HepG2 (cell line): ENCODE data around the gene STRA6. TPM values are rescaled to one million over a fixed set of nuclear protein-coding genes. Genes with fewer than 3 reads are reported as not detected.

Experiments used
- ATAC-seq: fragments of 200-7000 bp; cut with Tn5 transposase; 3 replicates; pipeline ENCODE4 v1.9.1; 2020; ENCODE audit warnings: mild to moderate bottlenecking, moderate library complexity
- BruUV-seq: library from RNA; stranded (reverse); fragments of 400-500 nt; replicated peaks from 2 replicates; lab custom pipeline; 2021; lab: Mats Ljungman, UMichigan
- CTCF ChIA-PET: fragments of 300-600 bp; formaldehyde crosslinking; extraction: SDS; loops from one replicate; lab custom pipeline; 2021; ENCODE audit warnings: low total read pairs, inconsistent platforms, low intra/inter-chr PET ratio; lab: Yijun Ruan, JAX
- POLR2A ChIA-PET: fragments of 350-600 bp; sonication (Branson Sonifier 250); formaldehyde crosslinking; loops from one replicate; lab custom pipeline; 2020; ENCODE audit warnings: antibody characterized with exemption, inconsistent platforms; lab: Yijun Ruan, JAX
- DNase-seq: peaks from one replicate; pipeline ENCODE4 v3.0.0-alpha.2; 2015; ENCODE audit warnings: low spot score
- FAIRE-seq: peaks from 3 replicates; lab custom pipeline; 2011; peaks lifted over from hg19 to GRCh38; lab: Jason Lieb, UNC
- H2AFZ ChIP-seq: one replicate; pipeline ENCODE4 v1.6.1; 2011; ENCODE audit warnings: low read length, inconsistent platforms
- H3K27ac ChIP-seq: fragments of 300-600 bp; 3 replicates; pipeline ENCODE4 v1.8.0; 2011; ENCODE audit warnings: mixed run types, mild to moderate bottlenecking, mixed read lengths, low read length, inconsistent platforms; ENCODE audit not compliant: insufficient read depth; ENCODE audit errors: extremely low read length
- H3K27me3 ChIP-seq, 2 experiments: fragments of 200-600 bp in 1 of 2; 2 replicates in 1 of 2; 3 replicates in 1 of 2; pipeline versions ENCODE4 v1.6.0 to v1.8.0; 2011; ENCODE audit warnings: low read length in 2 of 2, mild to moderate bottlenecking in 2 of 2, moderate library complexity in 2 of 2, inconsistent platforms in 1 of 2; ENCODE audit not compliant: insufficient read depth in 2 of 2, control insufficient read depth in 1 of 2
- H3K36me3 ChIP-seq, 2 experiments: fragments of 200-600 bp in 1 of 2; replicated peaks in 1 of 2; 2 replicates in 1 of 2; 3 replicates in 1 of 2; pipeline versions ENCODE4 v1.5.1 to v1.8.0; 2011; ENCODE audit warnings: low read length in 2 of 2, inconsistent platforms in 1 of 2; ENCODE audit not compliant: insufficient read depth in 2 of 2, control insufficient read depth in 1 of 2
- H3K4me1 ChIP-seq: 2 replicates; pipeline ENCODE4 v1.5.1; 2012; ENCODE audit warnings: low read length, inconsistent platforms; ENCODE audit not compliant: insufficient read depth
- H3K4me2 ChIP-seq: 2 replicates; pipeline ENCODE4 v1.6.0; 2011; ENCODE audit warnings: low read depth, low read length, inconsistent platforms
- H3K4me3 ChIP-seq, 3 experiments: fragments of 200-600 bp in 1 of 3; sonication (generic), shearing (Covaris generic) in 1 of 3; replicated peaks in 1 of 3; 2 replicates each; pipeline ENCODE4 v1.5.1; 2011 to 2016; ENCODE audit warnings: low read length in 3 of 3, inconsistent platforms in 2 of 3, low read depth in 2 of 3, mild to moderate bottlenecking in 2 of 3, control low read depth in 1 of 3, mixed read lengths in 1 of 3; ENCODE audit not compliant: insufficient read depth in 1 of 3
- H3K79me2 ChIP-seq: one replicate; pipeline ENCODE4 v1.6.1; 2011; ENCODE audit warnings: low read length, inconsistent platforms; ENCODE audit not compliant: insufficient read depth
- H3K9ac ChIP-seq: 2 replicates; pipeline ENCODE4 v1.6.0; 2011; ENCODE audit warnings: mild to moderate bottlenecking, low read depth, low read length, inconsistent platforms; ENCODE audit not compliant: insufficient read depth
- H3K9me3 ChIP-seq: 2 replicates; pipeline ENCODE4 v1.5.1; 2012; ENCODE audit warnings: mild to moderate bottlenecking, low read length
- H4K20me1 ChIP-seq: 2 replicates; pipeline ENCODE4 v1.6.0; 2011; ENCODE audit warnings: inconsistent platforms, mild to moderate bottlenecking, low read length, moderate library complexity; ENCODE audit not compliant: insufficient read depth
- HOXA7 ChIP-seq: sonication (generic); formaldehyde crosslinking; IDR thresholded peaks from 2 replicates; pipeline ENCODE4 v1.8.1; 2022; ENCODE audit warnings: mild to moderate bottlenecking, missing genetic modification reagents, moderate library complexity
- MBD4 ChIP-seq: IDR thresholded peaks from 2 replicates; pipeline ENCODE4 v1.6.1; 2012; ENCODE audit warnings: low read length, inconsistent platforms, borderline replicate concordance
- MTA1 ChIP-seq: sonication (generic); formaldehyde crosslinking; IDR thresholded peaks from 2 replicates; pipeline ENCODE4 v1.4.0; 2020; ENCODE audit warnings: missing genetic modification reagents, mild to moderate bottlenecking, borderline replicate concordance
- NPAS2 ChIP-seq: sonication (generic); formaldehyde crosslinking; IDR thresholded peaks from 2 replicates; pipeline ENCODE4 v1.8.0; 2022; ENCODE audit warnings: mild to moderate bottlenecking, missing genetic modification reagents, borderline replicate concordance
- TCF7L2 ChIP-seq: IDR thresholded peaks from 2 replicates; pipeline ENCODE4 v1.6.1; 2011; ENCODE audit warnings: mild to moderate bottlenecking, low read depth, low read length, moderate library complexity
- U2AF1 ChIP-seq: fragments of 200-400 bp; formaldehyde crosslinking; optimal IDR thresholded peaks from 2 replicates; pipeline ENCODE3; 2017; ENCODE audit warnings: mild to moderate bottlenecking, low read depth, low read length
- ZNF317 ChIP-seq: sonication (generic); formaldehyde crosslinking; IDR thresholded peaks from 2 replicates; pipeline ENCODE4 v1.5.0; 2020; ENCODE audit warnings: mild to moderate bottlenecking, missing genetic modification reagents
- ZNF790 ChIP-seq: sonication (generic); formaldehyde crosslinking; IDR thresholded peaks from 2 replicates; pipeline ENCODE4 v1.8.0; 2022; ENCODE audit warnings: missing genetic modification reagents, mild to moderate bottlenecking, borderline replicate concordance
- ZNF850 ChIP-seq: sonication (generic); formaldehyde crosslinking; conservative IDR thresholded peaks from 2 replicates; pipeline ENCODE4 v1.9.0; 2021; ENCODE audit warnings: mild to moderate bottlenecking, missing genetic modification reagents
- WGBS: methylation state at CpG from one replicate; pipeline ENCODE4 v1.1.6; 2017; ENCODE audit warnings: low lambda C conversion rate; 5-methylcytosine and 5-hydroxymethylcytosine counted together
- in situ Hi-C: cut with HindIII; loops from 2 replicates; pipeline ENCODE4 v1.10.0; 2017; ENCODE audit warnings: low pct_unique_long_range_greater_than_20kb; ENCODE audit not compliant: extremely low pct_ligation_motif_present
- intact Hi-C: fragments of 100-400 bp; cut with micrococcal nuclease; formaldehyde crosslinking; loops from one replicate; pipeline ENCODE4 v1.10.0; 2022; ENCODE audit not compliant: unreplicated experiment
- polyA plus RNA-seq, 8 experiments: library from polyadenylated mRNA; depleted of rRNA in 3 of 8; stranded (reverse) in 7 of 8; unstranded in 1 of 8; fragments of >200 nt; fragmentation: Illumina TruSeq in 4 of 8; extraction: Trizol in 4 of 8; gene quantifications; 2 replicates each; pipeline versions ENCODE4 v1.2.1 to v1.2.3, GENCODE V29; 2011 to 2016; ENCODE audit warnings: low read depth in 4 of 8, missing spikeins in 1 of 8, mixed read lengths in 1 of 8; ENCODE audit not compliant: insufficient read depth in 1 of 8
- total RNA-seq, 5 experiments: library from RNA; depleted of rRNA; stranded (reverse); fragments of >200 nt; fragmentation: Illumina TruSeq; extraction: Trizol; gene quantifications; 2 replicates each; pipeline ENCODE4 v1.2.3, GENCODE V29; 2016; ENCODE audit warnings: low read depth in 1 of 5
- TF ChIP-seq, protein P1 (sequence below): sonication (generic); formaldehyde crosslinking; IDR thresholded peaks from 2 replicates; pipeline ENCODE4 v1.5.0; 2020; ENCODE audit warnings: mild to moderate bottlenecking, missing genetic modification reagents

Gene STRA6
- total and polyA plus RNA-seq, 2 of the 13 experiments (the other 11 are each of a cell fraction or from before 2014, with no cell fraction given), result 1.6 to 2.1 TPM

DNA sequence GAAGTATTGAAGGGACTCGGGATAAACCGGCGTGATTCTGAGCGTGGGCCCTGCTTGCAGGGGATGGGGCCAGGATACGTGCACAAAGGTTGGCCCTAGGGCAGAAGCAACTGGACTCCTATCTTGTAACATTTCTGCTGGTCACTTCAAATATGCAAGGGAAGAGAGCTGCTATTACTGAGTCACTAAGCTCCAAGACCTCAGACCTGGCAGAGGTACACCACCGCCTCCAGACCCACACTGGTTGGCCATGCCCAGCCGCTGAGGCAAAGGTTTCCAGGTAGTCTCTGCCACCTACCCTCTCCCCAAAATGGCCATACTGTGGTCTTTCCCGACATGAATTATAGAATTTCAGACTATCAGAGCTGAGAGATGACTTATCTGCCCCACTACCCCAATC lies 13.4 kb upstream of the STRA6 start:
- no peaks in the 10 kb centered on the region for H3K79me2 ChIP-seq
- H3K36me3 ChIP-seq, result no peaks in the 10 kb centered on the region
- TF ChIP-seq HOXA7 (no peak), NPAS2 (no peak), ZNF850 (CRISPR knock-in tag) (no peak), MBD4 (no peak), U2AF1 (no peak), TCF7L2 (no peak), MTA1 (CRISPR knock-in tag) (no peak), ZNF317 (CRISPR knock-in tag) (no peak), ZNF790 (CRISPR knock-in tag) (no peak)
- TF ChIP-seq, protein P1, sequence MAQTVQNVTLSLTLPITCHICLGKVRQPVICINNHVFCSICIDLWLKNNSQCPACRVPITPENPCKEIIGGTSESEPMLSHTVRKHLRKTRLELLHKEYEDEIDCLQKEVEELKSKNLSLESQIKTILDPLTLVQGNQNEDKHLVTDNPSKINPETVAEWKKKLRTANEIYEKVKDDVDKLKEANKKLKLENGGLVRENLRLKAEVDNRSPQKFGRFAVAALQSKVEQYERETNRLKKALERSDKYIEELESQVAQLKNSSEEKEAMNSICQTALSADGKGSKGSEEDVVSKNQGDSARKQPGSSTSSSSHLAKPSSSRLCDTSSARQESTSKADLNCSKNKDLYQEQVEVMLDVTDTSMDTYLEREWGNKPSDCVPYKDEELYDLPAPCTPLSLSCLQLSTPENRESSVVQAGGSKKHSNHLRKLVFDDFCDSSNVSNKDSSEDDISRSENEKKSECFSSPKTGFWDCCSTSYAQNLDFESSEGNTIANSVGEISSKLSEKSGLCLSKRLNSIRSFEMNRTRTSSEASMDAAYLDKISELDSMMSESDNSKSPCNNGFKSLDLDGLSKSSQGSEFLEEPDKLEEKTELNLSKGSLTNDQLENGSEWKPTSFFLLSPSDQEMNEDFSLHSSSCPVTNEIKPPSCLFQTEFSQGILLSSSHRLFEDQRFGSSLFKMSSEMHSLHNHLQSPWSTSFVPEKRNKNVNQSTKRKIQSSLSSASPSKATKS, result no peak
- no peak overlapping the region for H3K4me3 ChIP-seq
- BruUV-seq, result no TSS peak
- intact Hi-C loops (no loop called here), in situ Hi-C loops (no loop called here)
- H3K27me3 ChIP-seq, result peaks cover 1 to 9% of the 10 kb centered on the region in 2 experiments; a peak in 3 of 5 replicates
- FAIRE-seq, result no peak
- 49% methylated on average over 7 of the region's 8 CpGs for WGBS
- no peak overlapping the region for H3K27ac ChIP-seq
- DNase-seq, result no peak
- no peak overlapping the region for H2AFZ ChIP-seq
- no peak for ATAC-seq
- ChIA-PET POLR2A (no interaction called here), CTCF (no interaction called here)
- H3K4me1 ChIP-seq, result peaks cover 47% of the 10 kb centered on the region
- H3K9ac ChIP-seq, result no peak overlapping the region
- no peaks in the 10 kb centered on the region; the same call in 1 of the 2 replicates for H4K20me1 ChIP-seq
- H3K4me2 ChIP-seq, result no peak overlapping the region
- no peaks in the 10 kb centered on the region for H3K9me3 ChIP-seq
